ENCODE results near the gene COL5A2. TPM values are rescaled to one million over a fixed set of nuclear protein-coding genes. Genes with fewer than 3 reads are reported as not detected.

Gene COL5A2
- total RNA-seq, 1 donor from 2014 or later: 1,927 TPM

GRCh38 chr2:189175869-189176433 lies 3.6 kb downstream of the COL5A2 start:
- Mint-ChIP-seq H3K27ac (ENCODE audit: unreplicated experiment) (peak overlapping the region; percentile 98), H3K36me3 (ENCODE audit: low read depth) (peaks cover 26% of the 10 kb centered on the region), H3K9me3 (ENCODE audit: low read depth) (no peaks in the 10 kb centered on the region), H3K4me1 (ENCODE audit: low read depth) (peaks cover 35% of the 10 kb centered on the region), H3K27me3 (ENCODE audit: low read depth) (no peaks in the 10 kb centered on the region), H3K4me3 (ENCODE audit: unreplicated experiment) (peak overlapping the region; percentile 95)
- no peak for DNase-seq (ENCODE audit: low spot score)
- TF ChIP-seq, protein P1, sequence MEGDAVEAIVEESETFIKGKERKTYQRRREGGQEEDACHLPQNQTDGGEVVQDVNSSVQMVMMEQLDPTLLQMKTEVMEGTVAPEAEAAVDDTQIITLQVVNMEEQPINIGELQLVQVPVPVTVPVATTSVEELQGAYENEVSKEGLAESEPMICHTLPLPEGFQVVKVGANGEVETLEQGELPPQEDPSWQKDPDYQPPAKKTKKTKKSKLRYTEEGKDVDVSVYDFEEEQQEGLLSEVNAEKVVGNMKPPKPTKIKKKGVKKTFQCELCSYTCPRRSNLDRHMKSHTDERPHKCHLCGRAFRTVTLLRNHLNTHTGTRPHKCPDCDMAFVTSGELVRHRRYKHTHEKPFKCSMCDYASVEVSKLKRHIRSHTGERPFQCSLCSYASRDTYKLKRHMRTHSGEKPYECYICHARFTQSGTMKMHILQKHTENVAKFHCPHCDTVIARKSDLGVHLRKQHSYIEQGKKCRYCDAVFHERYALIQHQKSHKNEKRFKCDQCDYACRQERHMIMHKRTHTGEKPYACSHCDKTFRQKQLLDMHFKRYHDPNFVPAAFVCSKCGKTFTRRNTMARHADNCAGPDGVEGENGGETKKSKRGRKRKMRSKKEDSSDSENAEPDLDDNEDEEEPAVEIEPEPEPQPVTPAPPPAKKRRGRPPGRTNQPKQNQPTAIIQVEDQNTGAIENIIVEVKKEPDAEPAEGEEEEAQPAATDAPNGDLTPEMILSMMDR (IDR thresholded peaks at IDR 0.05): no peak

- Mint-ChIP-seq H3K4me1 (ENCODE audit: low read depth) (peaks cover 47% of the 10 kb centered on the region), H3K9me3 (ENCODE audit: low read depth) (no peaks in the 10 kb centered on the region), H3K27ac (ENCODE audit: unreplicated experiment) (no peak overlapping the region), H3K4me3 (ENCODE audit: unreplicated experiment) (no peak overlapping the region), H3K27me3 (ENCODE audit: low read depth) (no peaks in the 10 kb centered on the region), H3K36me3 (ENCODE audit: low read depth) (peaks cover 20% of the 10 kb centered on the region)
- no peak for DNase-seq (ENCODE audit: low spot score)
- TF ChIP-seq, protein P1 (IDR thresholded peaks at IDR 0.05): peak; percentile 60
Observed at GRCh38 chr2:189171956-189172609, 7.5 kb downstream of the COL5A2 start.

- DNase-seq (ENCODE audit: low spot score): no peak
- Mint-ChIP-seq H3K27me3 (ENCODE audit: low read depth) (no peaks in the 10 kb centered on the region), H3K9me3 (ENCODE audit: low read depth) (no peaks in the 10 kb centered on the region), H3K27ac (ENCODE audit: unreplicated experiment) (peak overlapping the region; percentile 83), H3K4me3 (ENCODE audit: unreplicated experiment) (no peak overlapping the region), H3K4me1 (ENCODE audit: low read depth) (peaks cover 55% of the 10 kb centered on the region), H3K36me3 (ENCODE audit: low read depth) (peaks cover 16% of the 10 kb centered on the region)
- TF ChIP-seq, protein P1 (IDR thresholded peaks at IDR 0.05): no peak
Observed at GRCh38 chr2:189168856-189169499, 10.6 kb downstream of the COL5A2 start.

- Mint-ChIP-seq H3K9me3 (ENCODE audit: low read depth) (no peaks in the 10 kb centered on the region), H3K27me3 (ENCODE audit: low read depth) (no peaks in the 10 kb centered on the region), H3K36me3 (ENCODE audit: low read depth) (peaks cover 15% of the 10 kb centered on the region), H3K27ac (ENCODE audit: unreplicated experiment) (peak overlapping the region; percentile 84), H3K4me3 (ENCODE audit: unreplicated experiment) (peak overlapping the region; percentile 3), H3K4me1 (ENCODE audit: low read depth) (peaks cover 82% of the 10 kb centered on the region)
- TF ChIP-seq, protein P1 (IDR thresholded peaks at IDR 0.05): no peak
- DNase-seq (ENCODE audit: low spot score): no peak
Observed at GRCh38 chr2:189165656-189166380, 13.7 kb downstream of the COL5A2 start.

DNA sequence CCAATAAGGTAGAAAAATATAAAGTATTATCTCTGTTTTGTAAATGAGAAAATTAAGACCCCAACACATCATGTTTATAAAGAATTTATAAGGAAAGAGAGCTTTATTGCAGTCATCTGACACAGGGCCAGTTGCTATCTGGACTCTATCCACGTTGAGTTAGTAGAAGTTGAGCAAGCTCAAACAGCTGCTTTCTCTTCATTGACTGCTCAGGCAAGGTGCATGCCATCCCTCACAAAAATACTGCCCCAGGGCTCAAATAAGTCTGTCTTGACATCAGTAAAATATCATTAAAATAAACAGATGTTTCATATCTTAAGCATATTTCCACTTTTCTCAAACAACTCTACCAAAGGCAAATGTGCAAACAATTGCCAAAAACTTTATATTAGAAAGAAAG lies 14.8 kb downstream of the COL5A2 start:
- Mint-ChIP-seq H3K4me3 (ENCODE audit: unreplicated experiment) (no peak overlapping the region), H3K4me1 (ENCODE audit: low read depth) (peaks cover 93% of the 10 kb centered on the region), H3K9me3 (ENCODE audit: low read depth) (no peaks in the 10 kb centered on the region), H3K27me3 (ENCODE audit: low read depth) (no peaks in the 10 kb centered on the region), H3K27ac (ENCODE audit: unreplicated experiment) (peak overlapping the region; percentile 81), H3K36me3 (ENCODE audit: low read depth) (peaks cover 16% of the 10 kb centered on the region)
- TF ChIP-seq, protein P1 (IDR thresholded peaks at IDR 0.05): no peak
- no peak for DNase-seq (ENCODE audit: low spot score)
